A549 treated with Hydrocortisone at 1 μM for 4 hours (cell line): ENCODE measurements around the gene HOXB2. TPM values are rescaled to one million over a fixed set of nuclear protein-coding genes. Genes with fewer than 3 reads are reported as not detected.

ENCODE experiments used
- total RNA-seq: library from RNA; stranded (reverse); fragments of 200-300 nt; extraction: Qiagen RNA extraction; gene quantifications from 5 replicates; pipeline ENCODE4 v1.2.3, GENCODE V29; 2022

HOXB2 gene
- 0.30 to 0.72 TPM (median 0.61 TPM) in 5 replicates for total RNA-seq

DNA sequence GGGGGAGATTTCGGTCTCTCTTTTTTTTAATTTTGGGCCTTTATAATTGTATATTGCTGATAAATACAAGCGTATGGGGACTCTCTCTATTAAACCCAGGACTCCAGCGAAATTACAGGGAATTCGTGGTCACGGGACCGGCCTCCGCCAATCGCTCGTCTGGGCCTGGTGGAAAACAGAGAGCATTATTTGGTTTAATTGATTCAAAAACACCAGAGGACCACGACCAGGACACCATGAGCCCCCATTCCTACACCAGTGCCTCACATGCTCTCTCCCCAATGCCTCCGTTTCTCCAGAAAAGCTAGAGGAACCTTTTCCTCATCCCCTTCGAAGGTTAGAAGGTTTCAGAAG, at the start of gene HOXB2:
TSS of gene HOXB2 (minus strand) at position 88 of the 354 bp plus-strand sequence. CDS start 198 bp downstream, outside the sequence.

DNA sequence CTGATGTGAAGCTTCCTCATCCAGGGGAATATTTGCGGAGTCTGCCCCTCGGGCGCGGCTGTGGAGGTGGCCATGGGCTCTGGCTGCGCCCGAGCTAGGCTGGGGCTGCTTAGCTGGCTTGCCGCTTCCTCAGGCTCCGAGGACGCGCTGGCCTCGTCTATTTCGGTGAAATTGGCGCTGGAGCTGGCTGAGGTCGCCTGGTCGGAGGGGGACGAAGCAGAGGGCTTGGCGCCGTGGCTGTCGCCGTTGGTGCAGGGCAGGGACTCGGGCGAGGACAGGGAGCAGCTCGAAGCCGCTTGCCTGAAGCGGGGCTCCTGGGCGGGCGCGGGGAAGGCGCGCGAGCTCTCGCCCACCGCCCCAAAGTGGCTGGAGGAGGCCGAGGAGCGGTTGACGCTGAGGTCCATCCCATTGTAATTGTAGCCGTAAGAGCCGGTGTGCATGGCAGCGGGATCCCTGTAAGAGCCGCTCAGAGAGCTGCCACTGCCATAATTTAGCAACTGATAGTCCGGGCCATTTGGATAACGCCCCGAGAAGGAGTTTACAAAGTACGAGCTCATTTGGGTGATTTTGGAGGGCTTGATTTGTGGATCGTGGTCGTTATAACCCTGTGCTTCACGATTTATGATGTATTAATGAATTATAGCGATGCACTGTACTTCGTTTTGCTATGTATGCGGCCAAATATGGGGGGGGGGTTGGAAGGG, 48.4 kb upstream of the HOXB2 start, which contains the start of gene HOXB5:
TSS of gene HOXB5 (minus strand) at position 654 of the 704 bp plus-strand sequence. CDS start at position 557, 97 bp downstream.

DNA sequence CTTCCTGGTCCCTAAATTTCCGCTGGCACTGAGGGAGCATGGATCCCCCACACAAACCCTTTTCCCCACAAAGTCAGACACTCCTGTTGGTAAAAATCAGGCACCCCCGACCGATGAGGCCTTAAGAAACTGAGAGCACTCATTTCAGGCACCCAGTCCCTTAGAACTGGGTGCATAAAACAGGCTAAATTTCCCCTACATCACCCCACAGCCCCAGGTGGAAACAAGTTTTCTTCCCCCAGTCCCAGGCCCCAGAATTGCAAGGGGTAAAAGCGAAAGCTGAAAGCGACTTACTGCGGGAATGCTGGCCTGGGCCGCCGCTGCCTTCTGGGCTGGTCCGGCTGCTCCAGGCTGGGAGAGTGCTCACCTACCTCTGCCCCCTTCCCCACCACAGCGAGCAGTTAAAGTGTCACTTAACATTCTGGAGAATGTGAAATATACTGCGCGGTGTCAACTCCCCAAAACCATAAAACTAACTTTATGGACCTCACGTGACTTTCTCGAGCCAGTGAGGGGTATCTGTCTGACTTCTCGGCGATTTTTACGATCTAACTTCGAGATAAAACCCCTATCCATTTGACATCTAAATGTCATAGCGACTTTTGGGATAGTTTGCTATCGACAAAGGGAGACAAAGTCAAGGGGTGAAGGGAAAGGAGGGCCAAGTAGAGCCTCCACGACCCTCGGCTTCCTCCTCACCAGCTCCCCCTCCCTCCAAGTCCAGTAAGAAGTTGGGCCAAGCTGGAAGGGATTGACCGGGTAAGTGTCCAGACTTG, 45.1 kb upstream of the HOXB2 start, which contains the start of gene HOXB3:
TSS of gene HOXB3 (minus strand) at position 411 of the 776 bp plus-strand sequence. CDS start 37,767 bp downstream, outside the sequence.

DNA sequence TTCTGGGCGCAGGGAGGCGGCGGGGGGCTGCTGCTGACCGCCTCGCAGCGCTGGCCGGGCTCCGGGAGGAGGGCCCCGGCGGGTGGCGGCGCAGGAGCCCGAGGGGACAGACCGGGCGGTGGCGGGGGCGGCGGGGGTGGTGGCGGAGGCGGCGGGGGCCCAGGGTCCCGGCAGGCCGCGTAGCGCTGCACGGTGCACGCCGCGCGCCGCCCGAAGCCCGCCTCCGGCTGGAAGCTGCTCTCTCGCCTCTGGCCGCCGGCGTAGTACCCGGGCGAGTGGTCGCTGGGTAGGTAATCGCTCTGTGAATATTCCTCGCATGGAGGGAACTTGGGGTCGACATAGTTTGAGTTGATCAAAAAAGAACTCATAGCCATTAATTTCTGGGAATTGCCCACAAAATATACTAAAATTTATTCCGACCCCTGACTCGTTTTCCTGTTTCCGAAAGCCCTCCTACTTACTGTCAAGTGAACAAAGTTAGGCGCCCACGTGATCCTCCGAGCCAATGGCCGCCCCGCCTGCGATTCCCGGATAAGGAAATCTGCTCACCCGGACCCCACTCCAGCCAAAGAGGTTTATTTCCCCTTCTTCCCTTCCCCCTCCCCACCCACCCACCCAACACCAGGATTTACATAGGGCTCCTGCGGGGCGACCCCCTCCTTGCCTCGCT, 33.2 kb upstream of the HOXB2 start, which contains the start of gene HOXB4:
TSS of gene HOXB4 (minus strand) at position 405 of the 670 bp plus-strand sequence. CDS start at position 374, 31 bp downstream.

DNA sequence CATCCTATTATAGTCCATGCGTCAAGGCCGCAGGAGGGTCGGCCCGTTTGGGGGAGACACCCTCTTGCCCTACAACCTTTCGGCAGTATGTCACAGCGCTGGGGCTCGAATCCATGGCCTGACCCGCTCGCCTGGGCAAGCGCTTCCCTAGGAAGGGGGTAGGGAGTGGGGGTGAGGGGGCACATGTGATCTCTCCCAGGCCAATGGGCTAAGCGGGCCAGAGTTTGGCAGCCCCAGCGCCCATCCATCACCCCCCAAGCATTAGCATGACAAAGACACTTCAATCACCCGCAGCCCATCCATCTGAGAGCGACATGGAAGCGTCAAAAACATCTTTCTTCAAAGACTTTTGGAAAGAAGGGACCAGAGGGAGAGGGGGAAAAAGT, 14.0 kb downstream of the HOXB2 start, which contains the start of gene HOXB1:
TSS of gene HOXB1 (minus strand) at position 125 of the 386 bp plus-strand sequence. CDS start at position 18, 107 bp downstream.

Other genes with a start within 250 kb of the HOXB2 start
- 0.17 TPM in 1 of 5 replicates, not detected in the others for gene SKAP1, start 114.9 kb downstream of the HOXB2 start, total RNA-seq
- gene HOXB1, start 14.1 kb downstream of the HOXB2 start, total RNA-seq, result not detected in 5 replicates
- 0.09 to 0.16 TPM (median 0.13 TPM) in 5 replicates for gene HOXB4, start 33.2 kb upstream of the HOXB2 start, total RNA-seq
- 3.1 to 5.3 TPM (median 5.0 TPM) in 5 replicates for gene HOXB3, start 45.1 kb upstream of the HOXB2 start, total RNA-seq
- 1.5 to 2.3 TPM (median 1.9 TPM) in 5 replicates for gene HOXB5, start 48.7 kb upstream of the HOXB2 start, total RNA-seq
- 3.1 to 5.7 TPM (median 4.1 TPM) in 5 replicates for gene HOXB6, start 59.9 kb upstream of the HOXB2 start, total RNA-seq
- 28.6 to 32.1 TPM (median 31.4 TPM) in 5 replicates for gene HOXB7, start 65.9 kb upstream of the HOXB2 start, total RNA-seq
- gene HOXB8, start 70.2 kb upstream of the HOXB2 start, total RNA-seq, result 5.8 to 7.1 TPM (median 6.7 TPM) in 5 replicates
- 6.6 to 7.3 TPM (median 6.9 TPM) in 5 replicates for gene HOXB9, start 81.2 kb upstream of the HOXB2 start, total RNA-seq
- not detected in 5 replicates for gene PRAC1, start 177.4 kb upstream of the HOXB2 start, total RNA-seq
- not detected in 5 replicates for gene PRAC2, start 178.1 kb upstream of the HOXB2 start, total RNA-seq
- gene HOXB13, start 183.6 kb upstream of the HOXB2 start, total RNA-seq, result 1.7 to 2.2 TPM (median 2.1 TPM) in 5 replicates